ACC112 (cell line): ENCODE data around the gene ST6GALNAC4.

Source experiments
- H2AFZ ChIP-seq: fragments of 200-600 bp; sonication (generic); one replicate; pipeline ENCODE4 v1.6.0; 2017; ENCODE audit warnings: antibody characterized with exemption, low read length; ENCODE audit not compliant: unreplicated experiment
- H3K27ac ChIP-seq: fragments of 200-600 bp; sonication (generic); 2 replicates; pipeline ENCODE4 v1.5.1; 2014; ENCODE audit warnings: low read depth, mild to moderate bottlenecking, antibody characterized with exemption, low read length, moderate library complexity
- H3K27me3 ChIP-seq: fragments of 200-600 bp; sonication (generic); 2 replicates; pipeline ENCODE4 v1.6.1; 2014; ENCODE audit warnings: mild to moderate bottlenecking, antibody characterized with exemption, low read length, moderate library complexity, mixed read lengths; ENCODE audit not compliant: insufficient read depth
- H3K36me3 ChIP-seq: fragments of 200-600 bp; sonication (generic); 2 replicates; pipeline ENCODE4 v1.6.1; 2016; ENCODE audit warnings: mild to moderate bottlenecking, antibody characterized with exemption, low read length, moderate library complexity, mixed read lengths; ENCODE audit not compliant: insufficient read depth
- H3K4me1 ChIP-seq: fragments of 200-600 bp; sonication (generic); one replicate; pipeline ENCODE4 v1.6.1; 2016; ENCODE audit warnings: low read length, mixed read lengths; ENCODE audit not compliant: insufficient read depth, unreplicated experiment, control insufficient read depth
- H3K4me3 ChIP-seq: fragments of 200-600 bp; sonication (generic); 2 replicates; pipeline ENCODE4 v1.5.1; 2014; ENCODE audit warnings: mild to moderate bottlenecking, low read depth, low read length
- H3K79me2 ChIP-seq: fragments of 200-600 bp; sonication (generic); one replicate; pipeline ENCODE4 v1.6.0; 2016; ENCODE audit warnings: low read length; ENCODE audit not compliant: control insufficient read depth, unreplicated experiment, insufficient read depth

Gene ST6GALNAC4

GRCh38 chr9:127958728-127959127 lies 41.9 kb upstream of the ST6GALNAC4 start:
- Histone ChIP-seq H3K27me3 (no peaks in the 10 kb centered on the region), H3K36me3 (no peaks in the 10 kb centered on the region), H3K4me1 (peaks cover 27% of the 10 kb centered on the region), H2AFZ (no peak overlapping the region), H3K27ac (no peak overlapping the region), H3K4me3 (no peak overlapping the region), H3K79me2 (no peaks in the 10 kb centered on the region)

DNA sequence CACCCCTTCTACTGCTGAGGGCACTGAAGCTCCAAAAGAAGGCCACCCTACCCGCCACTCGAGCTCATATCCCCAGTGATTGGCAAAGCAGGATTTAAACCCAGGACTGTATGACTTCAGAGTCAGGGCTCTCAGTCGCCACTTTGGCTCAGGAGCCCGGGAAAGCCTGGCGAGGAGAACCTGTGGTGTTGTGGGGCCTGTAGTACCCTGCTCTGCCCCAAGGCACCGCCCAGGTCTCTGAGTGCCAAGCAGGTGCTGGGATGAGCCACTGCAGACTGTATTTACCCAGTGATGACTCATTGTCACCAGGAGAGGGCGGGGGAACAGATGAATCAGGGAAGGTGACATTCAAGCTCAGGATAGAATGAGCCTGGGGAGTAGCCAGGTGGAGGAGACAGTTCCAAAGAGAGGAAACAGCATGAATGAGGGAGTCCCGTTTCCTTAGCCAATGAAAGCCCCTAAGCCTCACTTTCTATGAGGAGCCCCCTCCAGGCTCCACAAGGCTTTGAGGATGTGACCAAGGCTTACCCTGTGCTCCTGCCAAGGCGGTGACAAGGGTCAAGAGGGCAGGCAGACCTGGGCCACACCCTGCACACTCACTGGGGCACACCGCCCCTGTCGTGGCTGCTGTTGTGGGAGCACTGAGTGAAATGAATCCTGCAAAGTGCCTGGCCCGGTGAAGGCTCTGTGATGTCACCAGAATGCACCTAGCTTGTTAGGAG lies 38.6 kb upstream of the ST6GALNAC4 start:
- no peaks in the 10 kb centered on the region for H3K27me3 ChIP-seq
- H3K27ac ChIP-seq, result no peak overlapping the region
- H2AFZ ChIP-seq, result no peak overlapping the region
- no peaks in the 10 kb centered on the region for H3K36me3 ChIP-seq
- H3K79me2 ChIP-seq, result no peaks in the 10 kb centered on the region
- peaks cover 16% of the 10 kb centered on the region for H3K4me1 ChIP-seq
- no peak overlapping the region for H3K4me3 ChIP-seq

- no peaks in the 10 kb centered on the region for H3K79me2 ChIP-seq
- H3K4me1 ChIP-seq, result peaks cover 16% of the 10 kb centered on the region
- H3K4me3 ChIP-seq, result no peak overlapping the region
- no peaks in the 10 kb centered on the region for H3K27me3 ChIP-seq
- H3K27ac ChIP-seq, result no peak overlapping the region
- H2AFZ ChIP-seq, result no peak overlapping the region
- H3K36me3 ChIP-seq, result no peaks in the 10 kb centered on the region
These were observed 38.0 kb upstream of the ST6GALNAC4 start for GRCh38 chr9:127954831-127955293.

DNA sequence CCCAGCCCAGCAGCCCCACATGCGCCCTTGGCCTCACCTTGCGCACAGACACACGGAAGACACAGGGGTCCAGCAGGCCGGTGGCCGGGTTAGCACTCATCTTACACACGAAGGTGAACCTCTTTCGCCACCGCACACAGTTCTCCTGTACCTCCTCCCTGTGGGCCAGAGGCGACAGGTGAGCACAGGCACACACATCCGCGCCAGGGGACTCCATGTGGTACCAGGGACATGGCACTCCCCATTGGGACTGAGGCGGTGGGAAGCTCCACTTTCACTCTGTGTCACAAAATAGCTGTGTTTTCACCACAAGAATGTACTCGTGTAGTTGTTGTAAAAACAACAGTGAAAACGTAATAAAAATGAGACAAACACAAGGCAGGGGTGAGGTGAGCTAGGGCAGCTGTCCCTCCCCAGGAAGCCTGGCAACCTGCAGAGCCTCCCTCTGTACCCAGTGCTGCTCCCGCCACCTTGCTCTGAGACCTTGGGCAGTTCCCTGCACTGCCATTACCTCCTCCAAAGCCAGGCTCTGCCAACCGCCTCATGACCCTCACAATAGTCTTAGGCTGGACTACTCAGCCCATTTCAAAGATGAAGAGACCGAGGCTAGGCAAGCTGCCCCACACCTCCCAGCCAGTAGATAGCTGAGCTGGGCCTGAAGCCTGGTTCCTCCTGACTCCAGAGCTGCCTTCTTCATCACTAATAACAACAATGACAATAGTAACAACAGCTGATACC lies 37.1 kb upstream of the ST6GALNAC4 start:
- Histone ChIP-seq H3K36me3 (no peaks in the 10 kb centered on the region), H3K79me2 (no peaks in the 10 kb centered on the region), H3K4me3 (no peak overlapping the region), H3K27ac (no peak overlapping the region), H3K27me3 (no peaks in the 10 kb centered on the region), H2AFZ (no peak overlapping the region), H3K4me1 (peaks cover 16% of the 10 kb centered on the region)

DNA sequence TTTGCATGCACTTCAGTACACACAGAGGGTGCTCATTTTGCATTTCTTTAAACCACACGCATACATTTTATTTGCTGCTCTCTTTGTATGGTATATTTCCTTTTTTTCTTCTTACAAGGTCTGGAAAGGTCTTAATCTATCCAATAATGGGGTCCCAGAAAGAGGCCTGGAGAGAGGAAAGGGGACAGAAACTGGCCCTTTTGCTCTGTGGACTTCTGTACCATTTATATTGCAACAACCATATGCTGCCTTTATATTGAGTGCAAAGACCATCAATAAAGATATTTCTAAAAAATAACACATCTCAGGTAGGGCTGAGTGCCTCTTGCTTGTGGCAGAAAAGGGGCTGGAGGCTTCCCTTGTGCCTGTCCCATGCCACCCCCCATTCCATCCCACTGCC lies 36.3 kb upstream of the ST6GALNAC4 start:
- H3K36me3 ChIP-seq, result no peaks in the 10 kb centered on the region
- H3K27ac ChIP-seq, result no peak overlapping the region
- peaks cover 16% of the 10 kb centered on the region for H3K4me1 ChIP-seq

DNA sequence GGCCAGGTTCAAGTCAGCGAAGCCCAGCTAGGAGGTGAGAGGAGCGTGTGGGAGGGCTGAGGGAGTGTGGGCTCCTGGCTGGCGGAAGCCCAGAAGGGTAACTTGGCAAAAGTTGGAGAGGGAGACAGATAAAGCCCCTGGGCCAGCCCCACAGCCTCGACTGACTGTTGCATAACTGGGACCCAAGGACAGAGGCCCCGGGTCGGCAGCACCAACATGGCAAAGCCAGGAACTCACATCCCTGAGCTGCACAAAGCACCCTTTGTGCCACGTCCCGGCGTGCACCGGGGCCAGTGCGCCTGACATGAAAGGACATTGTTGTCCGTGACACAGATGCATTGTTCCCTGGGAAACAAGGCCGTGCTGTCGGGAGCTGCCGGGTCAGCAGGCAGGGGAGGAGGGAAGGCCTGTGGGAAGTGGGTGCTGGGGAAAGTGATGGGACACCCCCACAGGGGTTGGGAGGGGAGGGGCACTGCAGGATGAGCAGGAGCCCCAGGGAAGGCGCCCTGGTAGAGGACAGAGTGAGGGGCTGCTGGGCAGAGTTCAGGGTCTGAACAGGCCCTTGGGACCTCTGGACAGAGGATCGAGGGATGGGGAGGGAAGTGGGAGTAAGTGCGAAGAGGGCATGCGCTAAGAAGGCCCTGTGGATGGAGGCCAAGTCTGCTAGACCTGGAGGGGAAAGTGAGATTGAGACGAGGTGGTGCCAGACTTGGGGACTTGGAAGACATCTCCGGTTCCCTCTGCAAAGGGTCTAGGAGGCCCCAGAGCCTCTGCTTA lies 33.9 kb upstream of the ST6GALNAC4 start:
- peaks cover 13% of the 10 kb centered on the region for H3K4me1 ChIP-seq
- H2AFZ ChIP-seq, result no peak overlapping the region
- no peak overlapping the region for H3K27ac ChIP-seq
- H3K36me3 ChIP-seq, result no peaks in the 10 kb centered on the region
- H3K79me2 ChIP-seq, result no peaks in the 10 kb centered on the region
- no peak overlapping the region for H3K4me3 ChIP-seq
- no peaks in the 10 kb centered on the region for H3K27me3 ChIP-seq

More for the DNA sequence above, 36.3 kb upstream of the ST6GALNAC4 start:
- Histone ChIP-seq H3K4me3 (no peak overlapping the region), H3K79me2 (no peaks in the 10 kb centered on the region), H3K27me3 (no peaks in the 10 kb centered on the region), H2AFZ (no peak overlapping the region)

- Histone ChIP-seq H3K36me3 (no peaks in the 10 kb centered on the region), H3K79me2 (no peaks in the 10 kb centered on the region), H3K4me1 (peaks cover 5% of the 10 kb centered on the region), H3K27ac (no peak overlapping the region), H3K4me3 (no peak overlapping the region), H2AFZ (no peak overlapping the region), H3K27me3 (no peaks in the 10 kb centered on the region)
These were observed 33.1 kb upstream of the ST6GALNAC4 start for GRCh38 chr9:127949827-127950512.

- Histone ChIP-seq H2AFZ (no peak overlapping the region), H3K36me3 (no peaks in the 10 kb centered on the region), H3K79me2 (no peaks in the 10 kb centered on the region), H3K27ac (no peak overlapping the region), H3K27me3 (no peaks in the 10 kb centered on the region), H3K4me3 (no peak overlapping the region), H3K4me1 (peaks cover 4% of the 10 kb centered on the region)
These were observed 31.2 kb upstream of the ST6GALNAC4 start for GRCh38 chr9:127947841-127948710.

DNA sequence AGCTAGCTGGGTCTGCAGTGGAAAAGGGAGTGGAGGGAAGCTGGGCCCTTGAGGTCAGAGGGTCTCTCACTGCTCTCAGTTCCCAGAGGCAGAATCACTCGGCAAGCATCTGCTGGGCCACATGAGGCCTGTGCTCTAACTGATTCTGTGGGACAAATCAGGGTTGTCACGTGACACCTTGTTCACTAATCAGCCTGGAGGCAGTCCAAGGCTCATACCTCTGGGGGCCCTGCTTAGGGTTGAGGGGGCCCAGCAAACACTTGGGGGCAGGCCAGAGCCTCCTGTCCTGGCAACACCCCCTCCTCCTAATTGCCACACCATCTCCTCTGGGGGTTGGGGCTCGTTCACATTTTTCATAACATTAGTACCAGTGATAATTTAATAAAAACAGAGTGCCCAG lies 29.9 kb upstream of the ST6GALNAC4 start:
- Histone ChIP-seq H3K36me3 (no peaks in the 10 kb centered on the region), H3K27ac (no peak overlapping the region)

More for the DNA sequence above, 29.9 kb upstream of the ST6GALNAC4 start:
- Histone ChIP-seq H3K27me3 (no peaks in the 10 kb centered on the region), H3K79me2 (no peaks in the 10 kb centered on the region), H2AFZ (no peak overlapping the region), H3K4me3 (no peak overlapping the region), H3K4me1 (no peaks in the 10 kb centered on the region)
